Measurements from ENCODE around the gene LIAS.
"Not testable (repeated sequence)": the region's sequence is repeated elsewhere in the genome, so short reads cannot be mapped to it uniquely, and the experiment has no call there.

Gene LIAS

GRCh38 chr4:39502664-39503035, 43.8 kb downstream of the LIAS start:
- not testable (repeated sequence) for DNase-seq; H3K14ac ChIP-seq (ENCODE audit: low read length); H2BK12ac ChIP-seq (ENCODE audit: low read length); H3K4me3 ChIP-seq (ENCODE audit: low read depth, low read length); H3K27ac ChIP-seq (ENCODE audit: low read depth, low read length); H3K9me3 ChIP-seq (ENCODE audit: insufficient read depth, low read depth, low read length); H3K23ac ChIP-seq (ENCODE audit: low read length); H2BK5ac ChIP-seq (ENCODE audit: low read depth, low read length, poor library complexity); H3K79me2 ChIP-seq (ENCODE audit: control insufficient read depth, insufficient read depth, low read length, poor library complexity); H3K18ac ChIP-seq (ENCODE audit: low read length); H2AFZ ChIP-seq (ENCODE audit: insufficient read depth, low read length, poor library complexity); H3K9ac ChIP-seq (ENCODE audit: low read length); H2BK120ac ChIP-seq (ENCODE audit: insufficient read depth, low read length, poor library complexity); H3K4me2 ChIP-seq (ENCODE audit: low read length); H3K4me1 ChIP-seq (ENCODE audit: control insufficient read depth in 1 of 2, insufficient read depth in 2 of 2, low read length in 2 of 2); H4K91ac ChIP-seq (ENCODE audit: low read depth, low read length); H3K4ac ChIP-seq (ENCODE audit: low read depth, low read length); H4K8ac ChIP-seq (ENCODE audit: low read depth, low read length); H3K79me1 ChIP-seq (ENCODE audit: low read length); H3K27me3 ChIP-seq (ENCODE audit: insufficient read depth, low read length); H4K12ac ChIP-seq (ENCODE audit: low read depth, low read length); H2AK5ac ChIP-seq (ENCODE audit: low read length)
- peaks cover 18 to 38% of the 10 kb centered on the region in 2 experiments for H3K36me3 ChIP-seq (ENCODE audit: control insufficient read depth in 1 of 2, insufficient read depth in 2 of 2, low read length in 2 of 2)
- WGBS (ENCODE audit: extremely low coverage, insufficient coverage, insufficient read length): no CpG with 5 or more reads among the region's 4 CpGs

DNA sequence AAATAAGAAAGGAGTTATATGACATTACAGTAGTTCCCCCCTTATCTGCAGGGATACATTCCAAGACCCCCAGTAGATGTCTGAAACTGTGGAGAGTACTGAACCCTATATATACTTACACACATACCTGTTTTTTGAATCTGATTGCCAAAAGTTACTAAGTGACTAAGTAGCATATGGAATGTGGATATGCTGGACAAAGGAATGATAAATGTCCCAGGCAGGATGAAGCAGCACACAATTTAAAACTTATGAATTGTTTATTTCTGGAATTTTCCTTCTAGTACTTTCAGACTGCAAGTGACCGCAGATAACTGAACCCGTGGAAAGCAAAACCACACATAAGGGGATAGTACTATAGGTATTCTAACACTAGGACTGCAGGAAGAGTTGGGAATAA, 45.7 kb downstream of the LIAS start:
- H2AFZ ChIP-seq (ENCODE audit: insufficient read depth, low read length, poor library complexity): no peak overlapping the region
- H3K79me2 ChIP-seq (ENCODE audit: control insufficient read depth, insufficient read depth, low read length, poor library complexity): no peaks in the 10 kb centered on the region
- H3K4me1 ChIP-seq (ENCODE audit: control insufficient read depth in 1 of 2, insufficient read depth in 2 of 2, low read length in 2 of 2): no peaks in the 10 kb centered on the region
- no peak overlapping the region for H3K9ac ChIP-seq (ENCODE audit: low read length)
- no peak overlapping the region for H2BK5ac ChIP-seq (ENCODE audit: low read depth, low read length, poor library complexity)
- no peak overlapping the region for H2BK120ac ChIP-seq (ENCODE audit: insufficient read depth, low read length, poor library complexity)
- H3K4me2 ChIP-seq (ENCODE audit: low read length): no peak overlapping the region
- H2BK12ac ChIP-seq (ENCODE audit: low read length): no peak overlapping the region
- no peaks in the 10 kb centered on the region for H3K9me3 ChIP-seq (ENCODE audit: insufficient read depth, low read depth, low read length)
- no peak overlapping the region for H3K23ac ChIP-seq (ENCODE audit: low read length)
- H3K4me3 ChIP-seq (ENCODE audit: low read depth, low read length): no peak overlapping the region
- H3K27me3 ChIP-seq (ENCODE audit: insufficient read depth, low read length): no peaks in the 10 kb centered on the region
- no peak overlapping the region for H3K14ac ChIP-seq (ENCODE audit: low read length)
- WGBS (ENCODE audit: extremely low coverage, insufficient coverage, insufficient read length): no CpG with 5 or more reads among the region's 2 CpGs
- H3K36me3 ChIP-seq (ENCODE audit: control insufficient read depth in 1 of 2, insufficient read depth in 2 of 2, low read length in 2 of 2): peaks cover 27 to 49% of the 10 kb centered on the region in 2 experiments
- H3K27ac ChIP-seq (ENCODE audit: low read depth, low read length): no peak overlapping the region
- H3K79me1 ChIP-seq (ENCODE audit: low read length): no peaks in the 10 kb centered on the region
- no peak overlapping the region for H4K12ac ChIP-seq (ENCODE audit: low read depth, low read length)
- H4K8ac ChIP-seq (ENCODE audit: low read depth, low read length): no peak overlapping the region
- DNase-seq: peak in 1 of 2 donors; percentile 76
- no peak overlapping the region for H2AK5ac ChIP-seq (ENCODE audit: low read length)
- H3K18ac ChIP-seq (ENCODE audit: low read length): no peak overlapping the region
- H3K4ac ChIP-seq (ENCODE audit: low read depth, low read length): no peak overlapping the region
- no peak overlapping the region for H4K91ac ChIP-seq (ENCODE audit: low read depth, low read length)

DNA sequence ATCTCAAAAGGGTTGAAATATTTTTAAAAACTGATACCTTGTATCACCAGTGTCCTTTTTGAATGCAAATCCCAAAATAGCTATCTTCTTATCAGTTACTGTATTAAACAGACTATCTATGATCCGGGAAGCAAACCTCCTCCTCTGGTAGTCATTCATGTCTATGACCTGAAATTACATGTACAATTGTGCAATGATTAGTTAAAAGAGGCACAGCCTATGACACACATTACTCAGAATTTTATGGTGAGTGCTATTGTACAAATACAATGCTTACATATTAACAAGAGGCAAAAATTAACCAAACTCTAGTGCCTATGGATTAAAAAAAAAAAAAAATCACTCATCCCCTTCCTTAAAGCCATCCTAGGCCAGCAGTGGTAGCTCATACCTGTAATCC, 46.7 kb downstream of the LIAS start:
- Histone ChIP-seq H3K4me1 (ENCODE audit: control insufficient read depth in 1 of 2, insufficient read depth in 2 of 2, low read length in 2 of 2) (no peaks in the 10 kb centered on the region), H3K14ac (ENCODE audit: low read length) (no peak overlapping the region), H3K4me2 (ENCODE audit: low read length) (no peak overlapping the region), H3K9me3 (ENCODE audit: insufficient read depth, low read depth, low read length) (no peaks in the 10 kb centered on the region), H2BK120ac (ENCODE audit: insufficient read depth, low read length, poor library complexity) (no peak overlapping the region), H3K23ac (ENCODE audit: low read length) (no peak overlapping the region), H2AK5ac (ENCODE audit: low read length) (no peak overlapping the region), H3K79me2 (ENCODE audit: control insufficient read depth, insufficient read depth, low read length, poor library complexity) (no peaks in the 10 kb centered on the region), H3K4ac (ENCODE audit: low read depth, low read length) (no peak overlapping the region), H3K9ac (ENCODE audit: low read length) (no peak overlapping the region), H3K27ac (ENCODE audit: low read depth, low read length) (no peak overlapping the region), H3K27me3 (ENCODE audit: insufficient read depth, low read length) (no peaks in the 10 kb centered on the region), H2BK5ac (ENCODE audit: low read depth, low read length, poor library complexity) (no peak overlapping the region), H2AFZ (ENCODE audit: insufficient read depth, low read length, poor library complexity) (no peak overlapping the region), H3K18ac (ENCODE audit: low read length) (no peak overlapping the region), H4K8ac (ENCODE audit: low read depth, low read length) (no peak overlapping the region), H4K12ac (ENCODE audit: low read depth, low read length) (no peak overlapping the region), H3K4me3 (ENCODE audit: low read depth, low read length) (no peak overlapping the region), H3K36me3 (ENCODE audit: control insufficient read depth in 1 of 2, insufficient read depth in 2 of 2, low read length in 2 of 2) (peaks cover 30 to 55% of the 10 kb centered on the region in 2 experiments), H3K79me1 (ENCODE audit: low read length) (no peaks in the 10 kb centered on the region), H4K91ac (ENCODE audit: low read depth, low read length) (no peak overlapping the region), H2BK12ac (ENCODE audit: low read length) (no peak overlapping the region)
- DNase-seq: peak in 1 of 2 donors; percentile 51
- no CpG with 5 or more reads among the region's 1 CpG for whole genome bisulfite sequencing (ENCODE audit: extremely low coverage, insufficient coverage, insufficient read length)

DNA sequence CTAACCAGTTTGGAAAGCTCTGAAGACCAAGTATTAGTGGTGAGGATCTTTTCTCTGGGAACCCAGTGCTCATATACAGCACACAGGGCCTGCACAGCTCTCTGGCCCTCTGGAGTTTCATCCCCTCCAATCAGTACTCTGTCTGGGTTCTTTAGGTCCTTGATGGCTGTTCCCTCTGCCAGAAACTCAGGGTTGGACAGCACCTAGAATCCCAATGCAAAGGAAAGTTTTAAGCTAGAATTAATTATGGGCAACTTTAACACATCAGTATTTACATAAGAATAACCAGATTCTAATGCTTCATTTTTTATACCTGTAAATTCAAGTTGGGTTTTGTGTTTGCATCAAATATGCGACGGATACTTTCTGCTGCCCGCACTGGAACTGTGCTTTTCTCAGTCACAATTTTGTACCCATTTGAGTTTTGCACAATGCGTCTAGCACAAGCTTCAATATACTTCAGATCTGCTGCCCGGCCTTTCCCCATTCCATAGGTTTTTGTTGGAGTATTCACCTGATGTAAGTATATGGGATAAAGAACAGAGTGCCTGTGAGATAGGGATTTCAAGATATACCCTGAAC, 51.6 kb downstream of the LIAS start:
- H4K91ac ChIP-seq (ENCODE audit: low read depth, low read length): no peak overlapping the region
- DNase-seq: peak in 1 of 2 donors; percentile 26
- H3K14ac ChIP-seq (ENCODE audit: low read length): no peak overlapping the region
- no peak overlapping the region for H2BK5ac ChIP-seq (ENCODE audit: low read depth, low read length, poor library complexity)
- H2AK5ac ChIP-seq (ENCODE audit: low read length): no peak overlapping the region
- no peak overlapping the region for H3K27ac ChIP-seq (ENCODE audit: low read depth, low read length)
- no peak overlapping the region for H3K4me2 ChIP-seq (ENCODE audit: low read length)
- no peak overlapping the region for H2AFZ ChIP-seq (ENCODE audit: insufficient read depth, low read length, poor library complexity)
- H3K36me3 ChIP-seq (ENCODE audit: control insufficient read depth in 1 of 2, insufficient read depth in 2 of 2, low read length in 2 of 2): peaks cover 31 to 38% of the 10 kb centered on the region in 2 experiments
- no peaks in the 10 kb centered on the region for H3K4me1 ChIP-seq (ENCODE audit: control insufficient read depth in 1 of 2, insufficient read depth in 2 of 2, low read length in 2 of 2)
- H3K23ac ChIP-seq (ENCODE audit: low read length): no peak overlapping the region
- H3K4me3 ChIP-seq (ENCODE audit: low read depth, low read length): no peak overlapping the region
- no peak overlapping the region for H3K18ac ChIP-seq (ENCODE audit: low read length)
- H3K27me3 ChIP-seq (ENCODE audit: insufficient read depth, low read length): no peaks in the 10 kb centered on the region
- WGBS (ENCODE audit: extremely low coverage, insufficient coverage, insufficient read length): no CpG with 5 or more reads among the region's 5 CpGs
- no peak overlapping the region for H3K4ac ChIP-seq (ENCODE audit: low read depth, low read length)
- no peak overlapping the region for H4K8ac ChIP-seq (ENCODE audit: low read depth, low read length)
- no peaks in the 10 kb centered on the region for H3K79me2 ChIP-seq (ENCODE audit: control insufficient read depth, insufficient read depth, low read length, poor library complexity)
- H3K9me3 ChIP-seq (ENCODE audit: insufficient read depth, low read depth, low read length): no peaks in the 10 kb centered on the region
- H3K79me1 ChIP-seq (ENCODE audit: low read length): no peaks in the 10 kb centered on the region
- no peak overlapping the region for H2BK120ac ChIP-seq (ENCODE audit: insufficient read depth, low read length, poor library complexity)
- H3K9ac ChIP-seq (ENCODE audit: low read length): no peak overlapping the region
- H4K12ac ChIP-seq (ENCODE audit: low read depth, low read length): no peak overlapping the region
- H2BK12ac ChIP-seq (ENCODE audit: low read length): no peak overlapping the region

Measured in trophoblast cell (in vitro differentiated cells and primary cell).